ENCODE measurements around the gene GPALPP1. TPM values are rescaled to one million over a fixed set of nuclear protein-coding genes. Genes with fewer than 3 reads are reported as not detected.

The GPALPP1 gene
- total RNA-seq, 1 donor from 2014 or later, result 70.7 TPM

- no peaks in the 10 kb centered on the region for H3K9me3 ChIP-seq (ENCODE audit: low read depth)
These were observed 46.9 kb downstream of the GPALPP1 start for GRCh38 chr13:45036206-45036605.

GRCh38 chr13:45040173-45040572 lies 50.8 kb downstream of the GPALPP1 start:
- H3K4me3 Mint-ChIP-seq, result no peak overlapping the region
- no peaks in the 10 kb centered on the region for H3K4me1 Mint-ChIP-seq
- no peaks in the 10 kb centered on the region for H3K4me1 ChIP-seq
- no peaks in the 10 kb centered on the region for H3K9me3 Mint-ChIP-seq
- no peaks in the 10 kb centered on the region for H3K79me2 ChIP-seq (ENCODE audit: low read depth)
- peaks cover 3% of the 10 kb centered on the region for H3F3A ChIP-seq (ENCODE audit: low read depth)
- no peak overlapping the region for H3K27ac Mint-ChIP-seq
- H3K36me3 Mint-ChIP-seq, result no peaks in the 10 kb centered on the region
- H3K27me3 Mint-ChIP-seq (ENCODE audit: insufficient read depth, low read depth), result no peaks in the 10 kb centered on the region
- no peaks in the 10 kb centered on the region for H3K36me3 ChIP-seq
- H3K9ac ChIP-seq, result no peak overlapping the region
- no peak overlapping the region for H2AFZ ChIP-seq (replicated peaks)
- H3K9me3 ChIP-seq (ENCODE audit: low read depth), result no peaks in the 10 kb centered on the region
- no peak overlapping the region for H3K4me2 ChIP-seq
- no peak for DNase-seq (ENCODE audit: low spot score)
- no peak for TF ChIP-seq EZH2phosphoT487 (IDR thresholded peaks at IDR 0.05)
- TF ChIP-seq CTCF (IDR thresholded peaks at IDR 0.05), result no peak
- no peak for TF ChIP-seq EZH2 (IDR thresholded peaks at IDR 0.05)
- no peak overlapping the region for H3K4me3 ChIP-seq
- H4K20me1 ChIP-seq (ENCODE audit: low read depth), result no peaks in the 10 kb centered on the region
- no peaks in the 10 kb centered on the region for H3K27me3 ChIP-seq
- no peak overlapping the region for H3K27ac ChIP-seq

More at GRCh38 chr13:45036206-45036605, 46.9 kb downstream of the GPALPP1 start:
- peaks cover 3% of the 10 kb centered on the region for H3F3A ChIP-seq (ENCODE audit: low read depth)
- peaks cover 7% of the 10 kb centered on the region for H3K36me3 Mint-ChIP-seq
- H3K4me3 ChIP-seq, result no peak overlapping the region
- no peak overlapping the region for H3K9ac ChIP-seq
- no peaks in the 10 kb centered on the region for H3K4me1 ChIP-seq
- no peak overlapping the region for H3K4me2 ChIP-seq
- no peaks in the 10 kb centered on the region for H3K9me3 Mint-ChIP-seq
- H3K4me1 Mint-ChIP-seq, result no peaks in the 10 kb centered on the region
- no peak overlapping the region for H2AFZ ChIP-seq (replicated peaks)
- no peaks in the 10 kb centered on the region for H3K36me3 ChIP-seq
- no peak for TF ChIP-seq CTCF (IDR thresholded peaks at IDR 0.05)
- no peak for TF ChIP-seq EZH2phosphoT487 (IDR thresholded peaks at IDR 0.05)
- no peaks in the 10 kb centered on the region for H3K27me3 ChIP-seq
- no peaks in the 10 kb centered on the region for H4K20me1 ChIP-seq (ENCODE audit: low read depth)
- no peak for DNase-seq (ENCODE audit: low spot score)
- no peak overlapping the region for H3K27ac Mint-ChIP-seq
- H3K27me3 Mint-ChIP-seq (ENCODE audit: insufficient read depth, low read depth), result no peaks in the 10 kb centered on the region
- H3K79me2 ChIP-seq (ENCODE audit: low read depth), result no peaks in the 10 kb centered on the region
- no peak overlapping the region for H3K4me3 Mint-ChIP-seq
- no peak overlapping the region for H3K27ac ChIP-seq

- no peak overlapping the region for H2AFZ ChIP-seq (replicated peaks)
- H3K27ac Mint-ChIP-seq, result no peak overlapping the region
- H3K4me1 ChIP-seq, result no peaks in the 10 kb centered on the region
- H3K9me3 Mint-ChIP-seq, result no peaks in the 10 kb centered on the region
- H3K9ac ChIP-seq, result no peak overlapping the region
- H3K27ac ChIP-seq, result no peak overlapping the region
- H3K4me1 Mint-ChIP-seq, result no peaks in the 10 kb centered on the region
- H3K27me3 Mint-ChIP-seq (ENCODE audit: insufficient read depth, low read depth), result no peaks in the 10 kb centered on the region
- no peaks in the 10 kb centered on the region for H4K20me1 ChIP-seq (ENCODE audit: low read depth)
- no peak for DNase-seq (ENCODE audit: low spot score)
- no peaks in the 10 kb centered on the region for H3K9me3 ChIP-seq (ENCODE audit: low read depth)
- peaks cover 1% of the 10 kb centered on the region for H3F3A ChIP-seq (ENCODE audit: low read depth)
- no peaks in the 10 kb centered on the region for H3K36me3 Mint-ChIP-seq
- H3K4me3 Mint-ChIP-seq, result no peak overlapping the region
- H3K36me3 ChIP-seq, result no peaks in the 10 kb centered on the region
- TF ChIP-seq CTCF (IDR thresholded peaks at IDR 0.05) (no peak), EZH2phosphoT487 (IDR thresholded peaks at IDR 0.05) (no peak), EZH2 (IDR thresholded peaks at IDR 0.05) (no peak)
- no peak overlapping the region for H3K4me2 ChIP-seq
- H3K4me3 ChIP-seq, result no peak overlapping the region
- no peaks in the 10 kb centered on the region for H3K79me2 ChIP-seq (ENCODE audit: low read depth)
- no peaks in the 10 kb centered on the region for H3K27me3 ChIP-seq
These were observed 51.3 kb downstream of the GPALPP1 start for GRCh38 chr13:45040622-45041021.
